Upper lobe of left lung (tissue), 4 donors: ENCODE data around the gene SCAMP5.

Experiments used
- CTCF ChIP-seq, 6 experiments: fragments of 450-650 bp in 4 of 6; fragments of 200-600 bp in 2 of 6; sonication (generic) in 2 of 6; IDR thresholded peaks; one replicate each; pipeline ENCODE4 v1.5.1; 2016 to 2019; ENCODE audit warnings: antibody characterized with exemption in 6 of 6
- POLR2A ChIP-seq, 4 donors: fragments of 450-650 bp; IDR thresholded peaks; one replicate each; pipeline ENCODE4 v1.5.1; 2016 to 2017; ENCODE audit warnings: antibody characterized with exemption in 4 of 4, mild to moderate bottlenecking in 2 of 4
- POLR2AphosphoS5 ChIP-seq, 2 donors: sonication (generic); formaldehyde crosslinking; IDR thresholded peaks; one replicate each; pipeline ENCODE4 v1.5.1; 2017; ENCODE audit warnings: antibody characterized with exemption in 2 of 2

DNA sequence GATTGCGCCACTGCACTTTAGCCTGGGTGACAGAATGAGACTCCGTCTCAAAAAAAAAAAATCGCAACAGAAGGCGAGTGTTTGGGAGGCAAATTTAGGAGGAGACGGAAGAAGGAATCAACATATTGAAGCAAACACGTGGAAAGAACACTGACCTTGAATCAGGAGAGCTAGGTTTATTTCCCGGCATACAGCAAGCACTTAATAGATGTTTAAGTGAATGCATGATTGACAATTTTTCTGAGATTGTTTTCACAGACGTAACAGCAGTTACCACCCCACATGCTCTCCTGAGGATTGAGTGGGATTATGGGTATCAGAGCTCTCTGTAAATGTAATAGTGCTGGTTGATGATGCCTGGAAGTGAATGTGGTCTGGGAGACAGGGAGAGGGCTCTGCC is 33.1 kb upstream of the SCAMP5 start:
- no peak for TF ChIP-seq CTCF (IDR thresholded peaks at IDR 0.05)
- TF ChIP-seq POLR2A (IDR thresholded peaks at IDR 0.05) = no peak
- no peak for TF ChIP-seq POLR2AphosphoS5 (IDR thresholded peaks at IDR 0.05)
